Measurements from ENCODE around the gene CASKIN1. TPM values are rescaled to one million over a fixed set of nuclear protein-coding genes. Genes with fewer than 3 reads are reported as not detected.

CASKIN1 gene
- total RNA-seq, 4 donors from 2014 or later, result 0.12 to 0.19 (median 0.14) TPM

DNA sequence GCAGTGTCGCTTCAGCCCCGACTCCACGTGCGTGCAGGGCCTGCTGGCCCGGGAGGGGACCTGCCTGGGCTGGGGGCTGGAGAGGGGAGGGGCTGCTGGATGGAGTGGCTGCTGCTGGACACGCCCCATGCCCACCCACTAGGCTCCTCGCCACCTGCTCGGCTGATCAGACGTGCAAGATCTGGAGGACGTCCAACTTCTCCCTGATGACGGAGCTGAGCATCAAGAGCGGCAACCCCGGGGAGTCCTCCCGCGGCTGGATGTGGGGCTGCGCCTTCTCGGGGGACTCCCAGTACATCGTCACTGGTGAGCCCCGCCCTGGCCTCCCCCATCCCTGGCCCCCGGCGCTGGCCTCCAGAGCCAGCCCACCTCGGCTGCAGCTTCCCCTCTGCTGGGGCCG is 11.9 kb upstream of the CASKIN1 start:
- no peak for TF ChIP-seq CTCF (IDR thresholded peaks at IDR 0.05)
- no peak for DNase-seq (ENCODE audit: low spot score)
- ATAC-seq (ENCODE audit: low FRiP score), result no peak

DNA sequence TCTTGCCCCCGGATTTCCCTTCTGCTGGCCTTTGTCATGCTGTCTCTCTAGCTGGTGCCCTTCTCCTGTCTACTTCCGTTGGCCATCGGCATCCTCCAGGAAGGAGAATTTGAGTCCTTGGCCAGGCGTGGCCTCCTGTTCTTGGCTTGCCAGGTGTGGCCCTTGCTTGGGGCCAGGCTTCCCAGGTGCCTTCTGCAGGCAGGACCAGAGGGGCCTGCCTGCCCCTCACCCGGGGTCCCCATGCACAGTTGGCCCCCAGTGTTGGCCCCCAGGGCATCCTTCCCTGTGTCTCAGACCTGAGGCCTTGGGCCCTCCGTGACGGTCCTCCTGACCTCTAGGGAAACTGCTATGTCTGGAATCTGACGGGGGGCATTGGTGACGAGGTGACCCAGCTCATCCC is 11.5 kb upstream of the CASKIN1 start:
- TF ChIP-seq CTCF (IDR thresholded peaks at IDR 0.05), result no peak
- no peak for ATAC-seq (ENCODE audit: low FRiP score)
- DNase-seq (ENCODE audit: low spot score), result no peak

DNA sequence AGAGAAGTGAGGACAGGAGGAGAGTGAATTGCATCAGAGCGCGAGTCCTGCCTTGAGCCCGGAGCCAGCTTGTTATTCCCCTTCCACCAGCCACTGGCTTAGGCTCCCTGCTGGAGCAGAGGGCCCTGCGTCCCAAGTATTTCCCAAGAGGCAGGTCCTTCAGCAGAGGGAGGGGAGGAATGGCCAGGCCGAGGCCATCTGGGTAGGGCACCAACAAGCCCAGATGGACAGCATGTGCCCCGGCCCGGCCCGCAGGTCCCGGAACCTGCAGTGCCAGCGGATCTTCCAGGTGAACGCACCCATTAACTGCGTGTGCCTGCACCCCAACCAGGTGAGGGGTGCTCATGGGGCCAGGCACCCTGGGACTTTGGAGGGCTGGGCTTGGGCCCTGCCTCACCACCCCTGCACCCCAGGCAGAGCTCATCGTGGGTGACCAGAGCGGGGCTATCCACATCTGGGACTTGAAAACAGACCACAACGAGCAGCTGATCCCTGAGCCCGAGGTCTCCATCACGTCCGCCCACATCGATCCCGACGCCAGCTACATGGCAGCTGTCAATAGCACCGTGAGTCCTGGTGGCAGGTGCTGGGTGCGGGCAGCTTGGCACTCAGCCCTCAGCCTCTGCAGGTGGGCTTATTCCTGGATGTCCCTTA is 10.5 kb upstream of the CASKIN1 start:
- no peak for DNase-seq (ENCODE audit: low spot score)
- no peak for ATAC-seq (ENCODE audit: low FRiP score)

DNA sequence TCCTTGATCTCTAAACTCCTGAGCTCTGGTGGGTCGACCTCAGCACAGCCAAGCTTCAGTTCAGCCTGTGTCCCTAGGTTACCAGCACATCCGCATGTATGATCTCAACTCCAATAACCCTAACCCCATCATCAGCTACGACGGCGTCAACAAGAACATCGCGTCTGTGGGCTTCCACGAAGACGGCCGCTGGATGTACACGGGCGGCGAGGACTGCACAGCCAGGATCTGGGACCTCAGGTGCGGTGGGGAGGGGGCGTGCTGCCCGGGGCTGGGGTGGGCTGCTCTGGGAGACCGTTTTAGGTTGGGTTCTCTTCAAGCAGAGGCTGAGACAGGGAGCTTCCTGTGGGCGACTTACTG is 10.0 kb upstream of the CASKIN1 start:
- ATAC-seq (ENCODE audit: low FRiP score) (no peak), DNase-seq (ENCODE audit: low spot score) (no peak)
- no peak for TF ChIP-seq CTCF (IDR thresholded peaks at IDR 0.05)

More for the DNA sequence above, 10.5 kb upstream of the CASKIN1 start:
- no peak for TF ChIP-seq CTCF (IDR thresholded peaks at IDR 0.05)

DNA sequence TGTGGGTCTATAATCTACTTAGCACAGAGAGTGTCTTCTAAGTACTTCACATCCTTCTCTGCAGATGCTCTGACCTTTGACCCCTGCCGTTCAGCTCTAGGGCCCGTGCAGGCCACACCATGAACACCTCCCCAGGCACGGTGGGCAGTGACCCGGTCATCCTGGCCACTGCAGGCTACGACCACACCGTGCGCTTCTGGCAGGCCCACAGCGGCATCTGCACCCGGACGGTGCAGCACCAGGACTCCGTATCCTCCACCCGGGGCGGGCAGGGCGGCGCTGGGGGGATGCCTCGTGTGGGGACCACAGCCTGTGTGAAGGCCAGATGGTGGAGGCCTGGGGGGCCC is 9.5 kb upstream of the CASKIN1 start:
- no peak for DNase-seq (ENCODE audit: low spot score)
- TF ChIP-seq CTCF (IDR thresholded peaks at IDR 0.05), result no peak
- peak; percentile 15 for ATAC-seq (ENCODE audit: low FRiP score)

DNA sequence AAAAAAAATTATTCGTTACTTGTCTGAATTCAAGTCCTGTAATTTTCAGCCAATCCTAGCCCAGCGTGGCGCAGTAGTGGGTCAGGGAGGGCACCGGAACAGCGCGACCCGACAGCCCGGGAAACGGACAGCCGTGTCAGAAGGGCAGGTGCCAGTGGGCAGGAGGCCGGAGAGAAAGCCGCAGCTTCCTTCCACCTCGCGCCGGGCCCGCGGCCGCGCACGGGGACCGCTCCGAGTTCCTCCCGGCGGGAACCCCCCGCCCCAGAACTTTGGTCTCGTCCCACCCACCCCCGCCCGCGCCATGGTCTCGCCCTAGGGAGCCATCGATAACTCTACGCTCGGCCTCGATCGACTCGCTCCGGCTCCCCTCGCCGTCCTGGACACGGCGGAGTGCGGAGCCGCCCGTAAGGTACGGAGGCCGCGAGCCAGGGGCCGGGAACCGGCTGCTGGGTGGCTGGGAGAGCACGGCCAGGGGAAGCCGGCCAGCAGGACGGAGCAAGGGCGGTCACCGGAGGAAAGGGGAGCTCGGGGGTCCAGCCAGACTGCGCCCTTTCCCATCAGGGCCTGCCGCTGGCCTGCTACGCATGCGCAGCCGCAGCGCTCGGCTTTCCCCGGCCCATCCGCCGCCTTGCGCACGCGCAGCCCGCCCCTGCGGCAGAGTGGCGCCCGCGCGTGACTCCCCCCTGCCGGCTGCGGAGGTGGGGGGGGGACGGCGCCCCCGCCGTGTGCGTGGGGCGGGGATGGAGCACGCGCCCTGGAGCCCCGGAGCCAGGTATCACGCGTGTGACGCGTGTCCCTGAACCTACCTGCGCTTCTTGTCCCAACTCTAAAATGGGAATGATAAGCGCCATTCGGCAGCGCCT is 8.9 kb upstream of the CASKIN1 start, which contains the start of gene MLST8:
Gene MLST8 (plus strand): TSS at position 351 of the 863 bp plus-strand sequence. CDS start 632 bp downstream, outside the sequence.
- TF ChIP-seq CTCF (IDR thresholded peaks at IDR 0.05), result no peak
- DNase-seq (ENCODE audit: low spot score), result peak; percentile 68
- ATAC-seq (ENCODE audit: low FRiP score), result peak; percentile 91

Data from omental fat pad (tissue), 4 donors.